Esophagus muscularis mucosa (tissue), 3 donors: ENCODE data around the gene CCDC149.

ENCODE experiments used
- CTCF ChIP-seq, 3 experiments: fragments of 200-600 bp in 2 of 3; fragments of 450-650 bp in 1 of 3; sonication (generic) in 2 of 3; IDR thresholded peaks; one replicate each; pipeline ENCODE4 v1.5.1; 2017 to 2019; ENCODE audit warnings: antibody characterized with exemption in 3 of 3, mild to moderate bottlenecking in 2 of 3, moderate library complexity in 1 of 3
- POLR2A ChIP-seq: fragments of 450-650 bp; IDR thresholded peaks from one replicate; pipeline ENCODE4 v1.6.1; 2017; ENCODE audit warnings: antibody characterized with exemption, moderate library complexity, mild to moderate bottlenecking, low read depth
- POLR2AphosphoS5 ChIP-seq, 2 donors: sonication (generic); formaldehyde crosslinking; IDR thresholded peaks; one replicate each; pipeline ENCODE4 v1.6.1; 2017; ENCODE audit warnings: antibody characterized with exemption in 2 of 2

- TF ChIP-seq POLR2A (no peak), CTCF (IDR thresholded peaks at IDR 0.05) (no peak), POLR2AphosphoS5 (IDR thresholded peaks at IDR 0.05) (no peak)
These were observed 103.9 kb downstream of the CCDC149 start for GRCh38 chr4:24808955-24809354.
